ENCODE results near the gene ZNF771. TPM values are rescaled to one million over a fixed set of nuclear protein-coding genes. Genes with fewer than 3 reads are reported as not detected.
A peak's percentile ranks its signal among the peaks of the same experiment; 100 is the strongest.

Gene ZNF771
- total and polyA plus RNA-seq, 9 of the 15 experiments (the other 6 are each of a cell fraction or from before 2014, with no cell fraction given): 1.5 to 12.6 (median 4.4) TPM

GRCh38 chr16:30445408-30446202 lies 38.2 kb downstream of the ZNF771 start, which contains the start of gene SEPHS2 (continued):
- no peak for TF ChIP-seq TRIM25 (IDR thresholded peaks at IDR 0.05; ENCODE audit: borderline replicate concordance)
- TF ChIP-seq HLTF (IDR thresholded peaks at IDR 0.05): no peak
- TF ChIP-seq ZNF586 (CRISPR knock-in tag; conservative IDR thresholded peaks at IDR 0.05): peak; percentile 73; the same call in 1 of the 2 replicates
- no peak for TF ChIP-seq KHSRP (IDR thresholded peaks at IDR 0.05)
- TF ChIP-seq RBM39 (optimal IDR thresholded peaks at IDR 0.05; ENCODE audit: low read depth, low read length): no peak
- peak; percentile 20; the same call in 1 of the 2 replicates for TF ChIP-seq ZBTB9 (CRISPR knock-in tag; IDR thresholded peaks at IDR 0.05)
- no peak for TF ChIP-seq CBFB (CRISPR knock-in tag; IDR thresholded peaks at IDR 0.05)
- no peak for TF ChIP-seq RFX7 (CRISPR knock-in tag; IDR thresholded peaks at IDR 0.05)
- peak in 1 of 2 experiments; percentile 20; a peak in 2 of 4 replicates for TF ChIP-seq TBL1XR1 (IDR thresholded peaks at IDR 0.05; ENCODE audit: low read length in 2 of 2)
- TF ChIP-seq MXI1 (IDR thresholded peaks at IDR 0.05; ENCODE audit: low read depth, low read length): no peak; the same call in 1 of the 2 replicates
- TF ChIP-seq PYGO2 (tag; IDR thresholded peaks at IDR 0.05): no peak
- no peak for TF ChIP-seq ZNF407 (IDR thresholded peaks at IDR 0.05; ENCODE audit: low read depth)
- TF ChIP-seq ATF4 (CRISPR knock-in tag; IDR thresholded peaks at IDR 0.05): peak; percentile 92
- peak; percentile 95 for TF ChIP-seq POLR2B (IDR thresholded peaks at IDR 0.05; ENCODE audit: low read depth, partially characterized antibody)

Data from K562 (cell line).